HG03457 (cell line): ENCODE data around the gene CLCN7.

ENCODE experiments used
- ATAC-seq: cut with Tn5 transposase; IDR thresholded peaks from one replicate; pipeline ENCODE4 v1.9.1; 2021; ENCODE audit warnings: moderate number of reproducible peaks; ENCODE audit not compliant: unreplicated experiment

CLCN7 gene

GRCh38 chr16:1432388-1433262 is 42.2 kb downstream of the CLCN7 start:
- no peak for ATAC-seq

DNA sequence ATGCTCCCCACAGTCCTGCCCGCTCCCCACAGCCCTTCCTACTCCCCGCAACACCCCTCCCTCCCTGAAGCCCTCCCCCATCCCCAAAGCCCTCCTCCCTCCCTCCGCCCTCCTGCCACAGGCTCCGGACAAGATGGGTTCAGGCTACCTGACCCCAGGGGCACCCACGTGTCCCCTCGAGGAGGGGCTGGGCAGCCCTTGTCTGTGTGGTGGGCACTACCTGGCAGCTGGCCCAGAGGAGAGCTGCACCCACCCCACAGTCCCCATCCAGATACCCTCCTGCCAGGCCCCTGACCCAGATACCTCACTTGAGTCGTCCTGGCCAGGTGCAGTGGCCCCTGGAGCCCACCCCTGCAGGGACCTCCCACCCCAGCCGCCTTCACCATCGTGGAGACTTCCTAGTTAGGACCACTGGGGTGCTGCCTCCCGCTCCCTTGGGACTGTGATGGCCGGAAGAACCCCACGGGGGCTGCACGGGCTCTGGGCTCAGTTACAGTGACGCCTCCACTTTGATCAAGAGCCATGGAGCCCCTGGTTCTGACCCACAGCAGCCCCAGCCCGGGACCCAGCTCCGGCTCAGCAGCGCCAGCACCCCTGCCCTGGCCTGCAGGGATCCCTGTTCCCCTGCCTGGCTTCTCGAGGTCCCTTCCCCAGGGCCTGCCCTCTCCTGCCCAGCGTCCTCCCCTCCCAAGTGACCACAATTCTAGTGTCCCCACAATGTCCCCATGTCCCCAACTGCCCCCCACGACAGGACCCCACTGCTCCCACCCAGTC is 43.1 kb downstream of the CLCN7 start:
- no peak for ATAC-seq

- no peak for ATAC-seq
Measured at GRCh38 chr16:1430759-1431496, 43.9 kb downstream of the CLCN7 start, which contains the start of gene PERCC1. Gene PERCC1 (plus strand): TSS chr16:1431078. CDS start chr16:1432594, 1,516 bp downstream.

DNA sequence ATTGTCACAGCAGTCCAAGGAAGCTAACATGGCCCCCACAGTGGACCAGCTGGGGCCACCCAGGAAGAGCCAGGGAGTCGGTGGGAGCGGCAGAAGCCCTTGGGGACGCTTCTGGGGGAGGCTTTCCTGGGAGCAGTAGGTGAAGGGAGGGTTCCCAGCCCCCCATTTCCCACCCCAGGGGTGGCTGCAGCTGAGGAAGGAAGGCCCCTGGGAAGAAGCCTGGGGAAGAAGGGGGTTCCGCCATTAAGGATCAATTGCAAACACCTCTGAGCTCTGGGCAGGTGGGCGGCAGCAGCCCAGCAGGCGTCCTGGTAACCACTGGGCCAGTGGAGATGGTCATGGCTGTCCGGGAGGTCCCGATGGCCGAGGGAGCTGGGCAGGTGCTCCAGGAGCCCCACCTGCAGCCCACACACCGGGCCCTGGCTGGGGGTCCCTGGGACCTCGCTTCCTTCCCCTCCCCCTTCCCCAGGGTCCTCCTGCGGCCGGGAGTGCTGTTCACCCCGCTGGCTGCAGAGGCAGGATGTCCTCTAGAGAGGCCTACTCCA is 44.5 kb downstream of the CLCN7 start:
- no peak for ATAC-seq

- no peak for ATAC-seq
Measured at GRCh38 chr16:1429631-1430030, 45.2 kb downstream of the CLCN7 start.

DNA sequence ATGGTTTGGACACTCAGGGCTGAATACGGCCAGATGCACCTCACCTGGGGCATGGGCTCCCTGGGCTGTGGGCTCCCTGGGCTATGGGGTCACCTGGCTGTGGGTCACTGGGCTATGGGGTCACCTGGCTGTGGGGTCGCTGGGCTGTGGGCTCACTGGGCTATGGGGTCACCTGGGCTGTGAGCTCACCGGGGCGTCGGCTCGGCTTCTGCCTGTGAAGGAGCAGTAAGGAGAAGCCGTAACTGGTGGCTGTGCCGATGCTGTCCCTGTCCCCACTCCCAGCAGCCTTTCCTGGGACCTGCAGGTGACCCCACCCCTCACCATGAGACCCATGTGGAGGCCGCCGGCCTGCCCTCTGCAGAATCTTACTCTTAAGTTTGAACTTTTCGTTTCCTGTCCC is 45.8 kb downstream of the CLCN7 start:
- no peak for ATAC-seq

DNA sequence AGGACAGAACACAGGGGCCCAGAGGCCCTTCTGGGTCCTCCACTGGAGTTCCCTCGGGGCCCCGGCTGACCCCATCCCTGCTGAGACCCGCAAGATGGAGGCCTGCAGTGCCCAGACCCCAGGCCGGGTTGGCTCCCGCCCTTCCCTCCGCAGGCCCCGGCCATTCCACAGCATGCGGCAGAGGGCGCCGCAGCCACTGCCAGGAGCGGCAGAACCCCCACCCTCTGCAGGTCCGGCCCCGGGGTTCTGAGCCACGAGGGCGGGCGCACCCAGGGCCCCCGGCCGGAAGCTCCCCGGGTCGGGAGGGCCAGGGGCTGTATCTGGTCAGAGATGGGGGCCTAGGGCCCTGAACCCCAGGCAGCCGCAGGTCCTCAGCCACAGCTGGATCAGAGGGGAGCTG is 46.3 kb downstream of the CLCN7 start:
- no peak for ATAC-seq

DNA sequence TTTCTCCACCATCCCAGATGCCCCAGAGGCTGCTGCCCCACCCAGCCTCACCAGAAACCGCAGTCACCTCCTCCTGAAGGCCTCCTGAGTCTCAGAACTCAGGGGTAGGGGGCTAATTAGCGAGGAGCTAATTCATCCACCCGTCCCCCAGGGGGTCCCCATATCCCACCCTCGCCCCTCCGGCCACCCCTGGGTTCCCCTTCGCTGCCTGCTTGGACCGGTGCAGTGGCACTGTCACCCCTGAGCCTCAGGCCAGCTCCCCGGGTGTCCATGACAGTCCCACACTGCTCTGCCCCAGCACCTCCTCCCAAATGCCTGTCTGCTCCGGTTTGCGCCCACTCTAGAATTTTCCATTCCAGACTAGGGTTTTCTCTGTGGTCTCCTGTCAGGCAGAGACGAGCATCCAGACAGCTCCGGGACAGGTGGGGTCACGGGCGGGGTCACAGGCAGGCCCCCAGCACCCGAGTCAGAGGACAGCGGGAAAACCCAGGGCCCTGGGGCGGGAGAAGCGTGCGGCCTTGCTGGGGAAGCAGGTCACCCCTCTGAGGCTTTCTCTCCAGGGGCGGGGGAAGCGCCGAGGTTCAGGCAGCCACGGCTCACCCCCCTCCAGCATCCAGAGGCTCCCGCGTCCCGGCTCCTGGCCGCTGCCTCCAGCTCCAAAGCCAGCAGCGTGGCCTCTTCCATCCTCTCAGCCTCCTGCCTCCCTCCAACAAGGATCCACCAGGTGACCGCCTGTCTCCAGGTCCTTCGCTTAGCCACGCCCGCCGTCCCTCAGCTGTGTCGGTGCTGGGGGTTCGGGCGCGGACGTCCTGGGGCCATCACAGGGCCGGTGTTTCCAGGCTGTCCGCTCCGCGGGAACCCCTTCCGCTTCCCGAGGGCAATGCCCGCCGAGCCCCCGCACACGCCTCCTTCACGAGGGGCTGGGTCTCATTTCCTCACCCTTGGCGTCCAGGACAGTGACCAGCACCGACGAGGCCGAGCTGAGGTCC is 47.1 kb downstream of the CLCN7 start:
- ATAC-seq: no peak

- no peak for ATAC-seq
Measured at GRCh38 chr16:1426734-1427471, 47.9 kb downstream of the CLCN7 start.

DNA sequence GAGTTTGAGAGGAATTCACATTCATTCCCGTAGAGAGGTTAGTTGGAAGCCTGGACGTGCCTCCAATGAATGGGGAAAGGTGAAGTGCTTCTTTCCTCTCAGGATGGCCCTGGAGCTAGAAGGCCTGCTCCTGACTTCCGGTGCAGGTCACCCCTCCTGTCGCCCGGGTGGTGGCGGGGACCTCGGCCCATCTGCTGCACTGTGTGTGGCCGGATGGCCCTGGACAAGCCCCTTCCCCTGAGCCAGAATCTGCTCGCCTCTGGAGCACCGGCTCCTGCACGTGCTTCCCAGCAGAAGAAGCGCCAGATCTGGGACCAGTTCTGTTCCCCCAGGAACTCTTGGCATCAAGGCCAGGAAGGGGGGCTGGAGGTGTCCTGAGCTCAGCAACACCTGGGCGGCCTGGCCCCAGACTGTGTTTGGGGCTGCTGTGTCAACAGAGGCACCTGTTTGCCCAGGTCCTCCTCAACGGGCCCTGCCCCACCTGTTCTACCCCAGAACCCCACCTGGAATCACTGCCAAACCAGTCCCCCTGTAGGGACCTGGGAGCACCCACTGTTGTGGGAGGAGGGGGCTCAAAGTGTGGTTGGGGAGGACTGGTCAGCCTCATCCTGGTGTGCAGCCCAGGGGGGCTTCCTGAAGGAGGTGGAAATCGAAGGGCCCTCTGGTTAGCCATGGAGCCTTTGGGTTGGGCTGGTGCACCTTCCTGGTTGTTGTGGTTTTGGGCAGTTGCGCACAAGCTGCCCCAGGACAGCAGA is 49.0 kb downstream of the CLCN7 start:
- no peak for ATAC-seq

DNA sequence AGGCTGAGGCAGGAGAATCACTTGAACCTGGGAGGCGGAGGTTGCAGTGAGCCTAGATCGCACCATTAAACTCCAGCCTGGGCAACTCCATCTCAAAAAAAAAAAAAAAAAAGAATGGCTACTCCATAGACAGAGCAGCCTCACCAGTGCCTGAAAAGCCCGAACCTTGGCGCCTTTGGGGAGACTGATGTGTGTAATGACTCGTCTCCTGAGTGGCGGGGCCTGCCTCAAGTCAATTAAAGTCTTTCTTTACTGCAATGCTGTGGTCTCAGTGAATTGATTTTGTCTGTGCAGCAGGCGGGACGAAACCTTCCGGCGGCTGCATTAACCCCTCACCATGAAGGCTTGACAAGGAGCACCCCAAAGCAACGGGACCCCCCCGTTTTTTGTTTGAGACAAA is 50.8 kb downstream of the CLCN7 start:
- no peak for ATAC-seq

- ATAC-seq: no peak
Measured at GRCh38 chr16:1422076-1422475, 52.8 kb downstream of the CLCN7 start.

- peak; percentile 14 for ATAC-seq
Measured at GRCh38 chr16:1420111-1420539, 54.7 kb downstream of the CLCN7 start.

- no peak for ATAC-seq
Measured at GRCh38 chr16:1416521-1416941, 58.3 kb downstream of the CLCN7 start.

- no peak for ATAC-seq
Measured at GRCh38 chr16:1414532-1415260, 60.1 kb downstream of the CLCN7 start, which contains the start of gene UNKL. Gene UNKL (minus strand): TSS chr16:1414704. CDS start chr16:1414691, 13 bp downstream.

DNA sequence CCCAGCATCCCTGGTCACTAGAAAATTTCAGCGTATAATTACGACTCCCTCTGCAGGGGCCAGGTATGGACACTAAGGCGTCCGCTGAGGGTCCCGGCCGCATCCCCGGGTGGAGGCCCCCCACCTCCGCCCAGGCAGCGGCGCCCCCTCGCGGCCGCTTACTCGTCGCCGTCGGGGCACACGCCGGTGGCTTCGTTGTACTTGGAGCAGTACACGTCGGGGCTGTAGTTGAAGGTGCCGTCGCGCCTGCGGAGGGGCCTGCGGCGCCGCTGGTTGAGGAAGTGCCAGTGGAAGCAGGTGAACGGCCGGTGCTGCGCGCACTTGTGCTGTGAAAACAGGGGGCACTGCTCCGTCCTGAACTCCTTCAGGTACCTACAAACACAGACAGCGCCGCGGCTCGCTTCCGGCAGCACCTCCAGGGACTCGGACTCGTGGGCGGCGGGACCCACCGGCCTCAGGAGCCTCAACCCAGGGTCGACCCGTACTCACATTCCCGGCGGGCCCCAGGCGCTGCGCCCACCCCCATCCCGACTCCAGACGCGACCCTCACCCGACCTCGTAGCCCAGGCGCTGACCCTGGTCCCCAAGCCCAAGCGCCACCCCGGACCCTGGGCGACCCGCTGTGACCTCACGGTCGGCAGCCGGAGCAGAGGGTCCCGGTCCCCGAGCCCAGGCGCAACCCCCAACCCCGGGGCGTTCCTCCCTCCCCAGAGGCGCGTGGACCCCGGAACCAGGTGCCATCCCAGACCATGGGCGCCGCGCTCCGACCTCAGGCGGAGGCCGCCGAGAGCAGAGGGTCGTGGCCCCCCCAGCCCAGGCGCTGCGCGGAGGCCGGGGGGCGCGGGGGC is 60.9 kb downstream of the CLCN7 start:
- ATAC-seq: no peak

GRCh38 chr16:1412847-1413246 is 62.0 kb downstream of the CLCN7 start:
- ATAC-seq: no peak
